Measurements from ENCODE around the gene TPD52L2. TPM values are rescaled to one million over a fixed set of nuclear protein-coding genes. Genes with fewer than 3 reads are reported as not detected.
"Not testable (repeated sequence)": the region's sequence is repeated elsewhere in the genome, so short reads cannot be mapped to it uniquely, and the experiment has no call there.

TPD52L2 gene
- total RNA-seq, 6 donors from 2014 or later: 64.2 to 103 (median 79.4) TPM

DNA sequence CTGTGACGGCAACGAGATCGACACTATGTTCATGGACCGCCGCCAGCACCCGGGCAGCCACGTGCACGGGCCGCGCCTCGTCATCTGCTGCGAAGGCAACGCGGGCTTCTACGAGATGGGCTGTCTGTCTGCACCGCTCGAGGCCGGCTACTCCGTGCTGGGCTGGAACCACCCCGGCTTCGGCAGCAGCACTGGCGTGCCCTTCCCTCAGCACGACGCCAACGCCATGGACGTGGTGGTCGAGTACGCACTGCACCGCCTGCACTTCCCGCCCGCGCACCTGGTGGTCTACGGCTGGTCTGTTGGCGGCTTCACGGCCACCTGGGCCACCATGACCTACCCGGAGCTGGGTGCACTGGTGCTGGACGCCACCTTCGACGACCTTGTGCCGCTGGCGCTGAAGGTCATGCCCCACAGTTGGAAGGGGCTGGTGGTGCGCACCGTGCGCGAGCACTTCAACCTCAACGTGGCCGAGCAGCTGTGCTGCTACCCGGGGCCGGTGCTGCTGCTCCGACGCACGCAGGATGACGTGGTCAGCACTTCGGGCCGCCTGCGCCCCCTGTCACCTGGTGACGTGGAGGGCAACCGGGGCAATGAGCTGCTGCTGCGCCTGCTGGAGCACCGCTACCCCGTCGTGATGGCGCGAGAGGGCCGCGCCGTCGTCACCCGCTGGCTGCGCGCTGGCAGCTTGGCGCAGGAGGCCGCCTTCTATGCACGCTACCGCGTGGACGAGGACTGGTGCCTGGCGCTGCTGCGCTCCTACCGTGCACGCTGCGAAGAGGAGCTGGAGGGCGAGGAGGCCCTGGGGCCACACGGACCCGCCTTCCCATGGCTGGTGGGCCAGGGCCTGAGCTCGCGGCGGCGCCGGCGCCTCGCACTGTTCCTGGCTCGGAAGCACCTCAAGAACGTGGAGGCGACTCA lies 2.8 kb upstream of the TPD52L2 start:
- peak overlapping the region in 1 of 4 donors; percentile 98 for H3K27ac ChIP-seq

DNA sequence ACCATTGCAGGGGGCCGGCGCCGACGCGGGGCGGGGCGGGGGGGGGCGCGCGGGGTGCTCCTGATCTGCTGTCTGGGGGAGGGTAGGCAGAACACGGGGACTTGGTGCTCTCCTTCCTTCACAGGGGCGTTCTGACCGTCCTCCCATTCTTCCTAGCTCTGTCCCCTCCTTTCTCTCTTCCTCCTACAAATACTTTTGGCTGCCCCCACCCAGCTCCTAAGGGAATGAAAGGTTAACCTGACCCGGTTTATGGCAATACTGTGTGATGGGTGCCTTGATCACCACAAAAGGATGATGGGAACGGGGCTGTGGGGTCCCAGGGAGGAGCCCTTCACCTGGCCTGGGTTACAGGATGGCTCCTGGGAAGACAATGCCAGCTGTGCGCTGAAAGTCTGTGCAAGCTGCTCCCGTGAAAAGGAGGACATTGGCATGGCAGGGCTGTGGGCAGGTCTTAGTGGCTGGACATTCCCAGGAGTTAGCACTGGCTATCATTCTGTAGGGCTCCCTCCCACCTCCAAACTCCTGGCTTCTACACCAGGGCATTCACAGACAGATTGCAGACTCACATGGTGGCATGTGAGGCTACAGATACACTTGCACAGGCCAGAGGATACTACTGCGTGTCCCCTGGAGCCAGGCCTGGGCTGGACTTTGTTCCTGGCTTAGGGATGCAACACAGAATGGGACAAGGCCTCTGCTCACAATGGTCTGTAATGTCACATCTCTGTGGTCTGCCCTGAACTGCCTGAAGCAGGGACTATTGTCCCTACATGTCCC lies 1.9 kb upstream of the TPD52L2 start:
- peak overlapping the region in 3 of 4 donors; percentile 79 to 88 (median 79) for H3K4me3 ChIP-seq
- peaks cover 43 to 70% (median 45%) of the 10 kb centered on the region in 4 donors for H3K4me1 ChIP-seq
- no peaks in the 10 kb centered on the region for H3K27me3 ChIP-seq
- ATAC-seq (ENCODE audit: low FRiP score in 2 of 2) (no peak), DNase-seq (no peak)
- WGBS, 2 donors: 83 to 88% methylated on average over 16 to 18 of the region's 18 CpGs
- H3K27ac ChIP-seq: peak overlapping the region; percentile 93 to 99 (median 97)
- H3K36me3 ChIP-seq: peaks cover 0 to 19% (median 14%) of the 10 kb centered on the region in 4 donors
- TF ChIP-seq, protein P1, sequence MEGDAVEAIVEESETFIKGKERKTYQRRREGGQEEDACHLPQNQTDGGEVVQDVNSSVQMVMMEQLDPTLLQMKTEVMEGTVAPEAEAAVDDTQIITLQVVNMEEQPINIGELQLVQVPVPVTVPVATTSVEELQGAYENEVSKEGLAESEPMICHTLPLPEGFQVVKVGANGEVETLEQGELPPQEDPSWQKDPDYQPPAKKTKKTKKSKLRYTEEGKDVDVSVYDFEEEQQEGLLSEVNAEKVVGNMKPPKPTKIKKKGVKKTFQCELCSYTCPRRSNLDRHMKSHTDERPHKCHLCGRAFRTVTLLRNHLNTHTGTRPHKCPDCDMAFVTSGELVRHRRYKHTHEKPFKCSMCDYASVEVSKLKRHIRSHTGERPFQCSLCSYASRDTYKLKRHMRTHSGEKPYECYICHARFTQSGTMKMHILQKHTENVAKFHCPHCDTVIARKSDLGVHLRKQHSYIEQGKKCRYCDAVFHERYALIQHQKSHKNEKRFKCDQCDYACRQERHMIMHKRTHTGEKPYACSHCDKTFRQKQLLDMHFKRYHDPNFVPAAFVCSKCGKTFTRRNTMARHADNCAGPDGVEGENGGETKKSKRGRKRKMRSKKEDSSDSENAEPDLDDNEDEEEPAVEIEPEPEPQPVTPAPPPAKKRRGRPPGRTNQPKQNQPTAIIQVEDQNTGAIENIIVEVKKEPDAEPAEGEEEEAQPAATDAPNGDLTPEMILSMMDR (IDR thresholded peaks at IDR 0.05): no peak
- H3K9me3 ChIP-seq: no peaks in the 10 kb centered on the region

More for the DNA sequence above, 2.8 kb upstream of the TPD52L2 start:
- WGBS, 2 donors: 95 to 97% methylated on average over 59 to 94 of the region's 95 CpGs
- Histone ChIP-seq H3K9me3 (no peaks in the 10 kb centered on the region), H3K4me1 (peaks cover 46 to 72% (median 51%) of the 10 kb centered on the region in 4 donors), H3K27me3 (no peaks in the 10 kb centered on the region), H3K4me3 (no peak overlapping the region), H3K36me3 (peaks cover 0 to 19% (median 13%) of the 10 kb centered on the region in 4 donors)
- DNase-seq: peak in 1 of 2 donors; percentile 85
- ATAC-seq (ENCODE audit: low FRiP score in 2 of 2): no peak
- TF ChIP-seq POLR2AphosphoS5 (IDR thresholded peaks at IDR 0.05): no peak
- TF ChIP-seq, protein P1 (IDR thresholded peaks at IDR 0.05): no peak
- no peak for TF ChIP-seq EP300 (IDR thresholded peaks at IDR 0.05)
- no peak for TF ChIP-seq POLR2A (IDR thresholded peaks at IDR 0.05)

DNA sequence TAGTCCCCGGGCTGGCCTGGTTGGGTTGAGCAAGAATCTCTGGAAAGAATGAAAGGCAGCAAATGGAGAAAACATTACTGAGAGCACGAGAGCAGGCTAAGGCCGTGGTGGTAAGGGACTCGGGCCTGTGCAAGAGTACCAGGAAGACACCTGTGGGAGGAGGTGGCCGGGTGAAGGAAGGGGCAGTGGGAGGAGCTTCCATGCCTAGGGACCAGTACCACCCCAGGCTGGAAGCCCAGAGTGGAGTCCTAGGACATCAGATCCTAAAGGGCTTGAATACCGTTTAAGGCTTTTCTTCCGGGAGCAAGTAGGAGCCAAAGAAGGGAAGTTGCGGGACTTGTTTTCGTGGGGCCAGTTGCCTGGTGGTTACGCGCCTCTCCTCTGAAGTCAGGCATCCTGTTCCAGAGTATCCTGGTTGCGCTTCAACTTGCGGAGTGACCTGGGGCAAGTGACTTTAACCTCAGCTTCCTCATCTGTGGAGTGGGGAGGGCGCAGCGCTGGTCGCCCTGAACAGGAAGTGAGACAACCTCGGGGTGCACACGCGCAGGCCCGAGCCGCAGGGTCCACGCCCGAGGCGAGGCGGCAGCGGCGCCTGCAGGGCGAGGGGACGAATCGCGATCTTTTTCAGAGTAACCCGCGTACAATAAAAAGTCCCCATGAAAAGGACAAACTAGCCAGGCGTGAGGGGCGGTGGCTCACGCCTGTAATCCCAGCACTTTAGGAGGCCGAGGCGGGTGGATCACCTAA lies 1.1 kb upstream of the TPD52L2 start:
- Histone ChIP-seq H3K9me3 (no peaks in the 10 kb centered on the region), H3K27ac (peak overlapping the region; percentile 93 to 99 (median 97)), H3K27me3 (no peaks in the 10 kb centered on the region), H3K4me1 (peaks cover 36 to 62% (median 38%) of the 10 kb centered on the region in 4 donors), H3K4me3 (peak overlapping the region; percentile 79 to 88 (median 80)), H3K36me3 (peaks cover under 1 to 25% (median 17%) of the 10 kb centered on the region in 4 donors)
- ATAC-seq (ENCODE audit: low FRiP score in 2 of 2) (peak; percentile 91 to 93), DNase-seq (peak; percentile 95)
- WGBS, 2 donors: 3 to 12% methylated on average over 13 to 34 of the region's 38 CpGs
- peak in 1 of 4 donors; percentile 64 for TF ChIP-seq EP300 (IDR thresholded peaks at IDR 0.05)
- peak in 3 of 4 donors; percentile 21 to 57 (median 23) for TF ChIP-seq POLR2A (IDR thresholded peaks at IDR 0.05)
- TF ChIP-seq POLR2AphosphoS5 (IDR thresholded peaks at IDR 0.05): peak; percentile 81 to 88
- TF ChIP-seq, protein P1 (IDR thresholded peaks at IDR 0.05): peak; percentile 39 to 92 (median 82)

DNA sequence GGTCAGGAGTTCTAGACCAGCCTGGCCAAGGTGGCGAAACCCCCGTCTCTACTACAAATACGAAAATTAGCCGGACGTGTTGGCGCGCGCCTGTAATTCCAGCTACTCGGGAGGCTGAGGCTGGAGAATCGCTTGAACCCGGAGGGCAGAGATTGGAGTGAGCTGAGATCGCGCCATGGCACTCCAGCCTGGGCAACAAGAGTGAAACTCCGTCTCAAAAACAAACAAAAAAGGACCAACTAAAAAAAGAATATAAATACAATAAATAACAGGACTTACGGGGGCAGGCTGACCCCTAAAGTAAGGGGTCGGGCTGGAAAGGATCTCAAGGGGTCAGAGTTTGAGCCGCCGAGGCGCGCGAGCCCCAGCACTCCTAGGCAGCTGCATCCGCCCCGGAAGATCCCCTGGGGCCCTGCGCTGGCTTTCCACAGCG lies 509 bp upstream of the TPD52L2 start:
- peak in 1 of 2 donors; percentile 89 for DNase-seq
- TF ChIP-seq POLR2A (IDR thresholded peaks at IDR 0.05): peak in 1 of 4 donors; percentile 27
- TF ChIP-seq, protein P1 (IDR thresholded peaks at IDR 0.05): no peak
- Histone ChIP-seq H3K9me3 (no peaks in the 10 kb centered on the region), H3K36me3 (peaks cover 6 to 31% (median 23%) of the 10 kb centered on the region in 4 donors), H3K27me3 (no peaks in the 10 kb centered on the region), H3K4me3 (peak overlapping the region; percentile 79 to 88 (median 80)), H3K27ac (peak overlapping the region; percentile 93 to 99 (median 97)), H3K4me1 (peaks cover 30 to 57% (median 32%) of the 10 kb centered on the region in 4 donors)
- no peak for ATAC-seq (ENCODE audit: low FRiP score in 2 of 2)
- 0 to 1% methylated on average over 23 to 25 of the region's 25 CpGs for whole genome bisulfite sequencing, 2 donors

DNA sequence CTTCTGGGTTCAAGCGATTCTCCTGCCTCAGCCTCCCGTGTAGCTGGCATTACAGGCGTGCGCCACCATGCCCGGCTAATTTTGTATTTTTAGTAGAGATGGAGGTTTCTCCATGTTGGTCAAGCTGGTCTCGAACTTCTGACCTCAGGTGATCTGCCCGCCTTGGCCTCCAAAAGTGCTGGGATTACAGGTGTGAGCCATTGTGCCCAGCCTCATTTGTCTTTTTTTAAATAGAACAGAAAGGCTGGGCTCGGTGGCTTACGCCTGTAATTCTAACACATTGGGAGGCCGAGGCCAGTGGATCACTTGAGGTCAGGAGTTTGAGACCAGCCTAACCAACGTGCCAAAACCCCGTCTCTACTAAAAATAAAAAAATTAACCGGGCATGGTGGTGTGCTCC lies 2.0 kb downstream of the TPD52L2 start:
- 93 to 95% methylated on average over 13 of the region's 13 CpGs for WGBS, 2 donors
- ATAC-seq (ENCODE audit: low FRiP score in 2 of 2): not testable (repeated sequence)
- H3K4me1 ChIP-seq: peaks cover 28 to 44% (median 31%) of the 10 kb centered on the region in 4 donors

More for the DNA sequence above, 2.0 kb downstream of the TPD52L2 start:
- H3K27ac ChIP-seq, H3K9me3 ChIP-seq, H3K27me3 ChIP-seq, H3K4me3 ChIP-seq, DNase-seq: not testable (repeated sequence)
- H3K36me3 ChIP-seq: peaks cover 14 to 44% (median 32%) of the 10 kb centered on the region in 4 donors
